ENCODE results near the gene KLK4. TPM values are rescaled to one million over a fixed set of nuclear protein-coding genes. Genes with fewer than 3 reads are reported as not detected.
"Not testable (repeated sequence)": the region's sequence is repeated elsewhere in the genome, so short reads cannot be mapped to it uniquely, and the experiment has no call there.

The KLK4 gene
- total RNA-seq, 2 experiments from 2014 or later = not detected

GRCh38 chr19:50896089-50896590 lies 15.1 kb downstream of the KLK4 start:
- POLR2A ChIA-PET = not testable (repeated sequence)

GRCh38 chr19:50894478-50895356 lies 16.5 kb downstream of the KLK4 start:
- Mint-ChIP-seq H3K36me3 (ENCODE audit: low read depth) (no peaks in the 10 kb centered on the region), H3K4me3 (no peak overlapping the region), H3K4me1 (peaks cover 3% of the 10 kb centered on the region), H3K27me3 (peaks cover 23% of the 10 kb centered on the region), H3K27ac (no peak overlapping the region), H3K9me3 (ENCODE audit: low read depth) (peaks cover 10% of the 10 kb centered on the region)
- CTCF ChIA-PET = interaction anchor here (0.7 kb wide), 1 partner anchor 140 kb away, joined by 3 read pairs; no protein-coding TSS in a partner anchor
- DNase-seq (no peak), ATAC-seq (no peak)
- intact Hi-C loops (cut with DNase I, micrococcal nuclease) = no loop called here
- POLR2A ChIA-PET = no interaction called here

More at GRCh38 chr19:50896089-50896590, 15.1 kb downstream of the KLK4 start:
- ATAC-seq; H3K4me3 Mint-ChIP-seq; H3K36me3 Mint-ChIP-seq (ENCODE audit: low read depth); intact Hi-C loops (cut with DNase I, micrococcal nuclease); H3K4me1 Mint-ChIP-seq; DNase-seq; H3K27ac Mint-ChIP-seq; H3K9me3 Mint-ChIP-seq (ENCODE audit: low read depth): not testable (repeated sequence)
- CTCF ChIA-PET = interaction anchor here (0.6 to 0.8 kb wide), 4 partner anchors 10 to 760 kb away, joined by 3 read pairs; no protein-coding TSS in a partner anchor
- peaks cover 23% of the 10 kb centered on the region for H3K27me3 Mint-ChIP-seq

- intact Hi-C loops (cut with DNase I, micrococcal nuclease) = no loop called here
- H3K36me3 Mint-ChIP-seq (ENCODE audit: low read depth) = no peaks in the 10 kb centered on the region
- peaks cover 3% of the 10 kb centered on the region for H3K4me1 Mint-ChIP-seq
- peaks cover 24% of the 10 kb centered on the region for H3K27me3 Mint-ChIP-seq
- ChIA-PET POLR2A (no interaction called here), CTCF (no interaction called here)
- ATAC-seq = no peak
- DNase-seq = peak; percentile 33
- peaks cover 10% of the 10 kb centered on the region for H3K9me3 Mint-ChIP-seq (ENCODE audit: low read depth)
- no peak overlapping the region for H3K27ac Mint-ChIP-seq
- no peak overlapping the region for H3K4me3 Mint-ChIP-seq
These were observed 18.0 kb downstream of the KLK4 start for GRCh38 chr19:50893047-50893736.

- peaks cover 10% of the 10 kb centered on the region for H3K9me3 Mint-ChIP-seq (ENCODE audit: low read depth)
- H3K27me3 Mint-ChIP-seq = peaks cover 25% of the 10 kb centered on the region
- DNase-seq = no peak
- H3K4me3 Mint-ChIP-seq = no peak overlapping the region
- CTCF ChIA-PET = no interaction called here
- no peak overlapping the region for H3K27ac Mint-ChIP-seq
- no peaks in the 10 kb centered on the region for H3K36me3 Mint-ChIP-seq (ENCODE audit: low read depth)
- intact Hi-C loops (cut with DNase I, micrococcal nuclease) = no loop called here
- POLR2A ChIA-PET = no interaction called here
- no peaks in the 10 kb centered on the region for H3K4me1 Mint-ChIP-seq
- ATAC-seq = no peak
These were observed 20.0 kb downstream of the KLK4 start for GRCh38 chr19:50891253-50891625.

DNA sequence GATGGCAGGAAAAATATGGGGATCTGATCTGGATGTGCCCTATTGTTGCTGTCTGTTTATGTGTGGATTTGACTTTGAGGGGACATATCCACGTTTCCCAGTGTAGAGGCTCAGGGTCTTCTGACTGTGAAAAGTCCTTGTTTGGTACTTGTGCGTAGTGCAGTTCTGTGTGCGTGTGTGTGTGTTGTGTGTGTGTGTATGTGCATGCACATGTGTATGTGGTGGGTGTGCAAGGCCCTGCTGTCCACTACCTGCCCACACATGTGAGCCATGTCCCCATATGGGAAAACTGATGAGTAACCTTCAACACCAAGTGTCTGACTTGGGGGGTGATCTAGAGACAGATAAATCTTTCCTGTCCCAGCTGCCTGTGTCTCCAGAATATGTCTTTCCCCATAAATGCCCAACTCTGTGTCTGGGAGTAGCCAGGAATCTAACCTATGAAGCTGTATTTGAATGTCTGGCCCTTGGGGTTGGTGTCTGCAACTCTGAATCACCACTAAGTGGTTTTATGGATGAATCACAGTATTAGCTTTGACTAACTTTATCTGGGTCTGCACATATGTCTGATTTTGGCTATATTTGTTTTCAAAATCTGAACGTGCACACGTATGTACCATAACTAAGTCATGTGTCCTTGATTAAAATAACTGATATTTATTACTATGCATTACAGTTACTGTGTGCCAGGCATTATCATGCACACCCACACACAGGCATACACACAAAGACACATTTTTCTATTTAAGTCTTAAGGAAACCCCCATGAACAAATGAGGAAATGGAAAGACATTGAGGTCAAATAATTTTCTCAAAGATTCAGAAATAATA lies 20.6 kb downstream of the KLK4 start:
- H3K4me1 Mint-ChIP-seq = no peaks in the 10 kb centered on the region
- no peaks in the 10 kb centered on the region for H3K36me3 Mint-ChIP-seq (ENCODE audit: low read depth)
- no peak overlapping the region for H3K4me3 Mint-ChIP-seq
- CTCF ChIA-PET = no interaction called here
- intact Hi-C loops (cut with DNase I, micrococcal nuclease) = no loop called here
- H3K27me3 Mint-ChIP-seq = peaks cover 26% of the 10 kb centered on the region
- no peak for DNase-seq
- no peak overlapping the region for H3K27ac Mint-ChIP-seq
- H3K9me3 Mint-ChIP-seq (ENCODE audit: low read depth) = peaks cover 10% of the 10 kb centered on the region
- peak; percentile 49 for ATAC-seq
- POLR2A ChIA-PET = no interaction called here

DNA sequence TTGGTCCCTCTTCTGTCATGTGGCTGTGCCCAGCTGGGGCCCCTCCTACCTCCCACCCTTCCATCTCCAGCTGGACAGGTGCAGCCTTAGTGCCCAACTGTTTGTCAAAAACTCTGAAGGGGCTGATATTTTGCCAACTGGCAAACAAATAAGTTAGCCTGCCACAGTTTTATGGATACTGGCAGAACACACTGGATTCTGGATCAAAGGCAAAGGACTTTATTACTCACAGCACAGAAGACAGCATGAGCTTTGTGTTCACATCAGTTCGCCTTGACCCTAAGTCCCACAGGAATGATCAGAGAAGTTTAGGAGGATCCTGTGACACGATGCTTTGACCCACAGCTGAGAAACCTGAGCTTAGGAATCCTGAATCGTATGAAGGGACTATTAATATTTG lies 21.6 kb downstream of the KLK4 start:
- no peak overlapping the region for H3K4me3 Mint-ChIP-seq
- no peaks in the 10 kb centered on the region for H3K4me1 Mint-ChIP-seq
- intact Hi-C loops (cut with DNase I, micrococcal nuclease) = no loop called here
- DNase-seq (no peak), ATAC-seq (no peak)
- peaks cover 5% of the 10 kb centered on the region for H3K9me3 Mint-ChIP-seq (ENCODE audit: low read depth)
- H3K27ac Mint-ChIP-seq = no peak overlapping the region
- CTCF ChIA-PET = interaction anchor here (0.6 to 0.7 kb wide), 2 partner anchors 203 to 618 kb away, joined by 3 to 4 read pairs; no protein-coding TSS in a partner anchor
- POLR2A ChIA-PET = no interaction called here
- H3K27me3 Mint-ChIP-seq = peaks cover 30% of the 10 kb centered on the region
- no peaks in the 10 kb centered on the region for H3K36me3 Mint-ChIP-seq (ENCODE audit: low read depth)

DNA sequence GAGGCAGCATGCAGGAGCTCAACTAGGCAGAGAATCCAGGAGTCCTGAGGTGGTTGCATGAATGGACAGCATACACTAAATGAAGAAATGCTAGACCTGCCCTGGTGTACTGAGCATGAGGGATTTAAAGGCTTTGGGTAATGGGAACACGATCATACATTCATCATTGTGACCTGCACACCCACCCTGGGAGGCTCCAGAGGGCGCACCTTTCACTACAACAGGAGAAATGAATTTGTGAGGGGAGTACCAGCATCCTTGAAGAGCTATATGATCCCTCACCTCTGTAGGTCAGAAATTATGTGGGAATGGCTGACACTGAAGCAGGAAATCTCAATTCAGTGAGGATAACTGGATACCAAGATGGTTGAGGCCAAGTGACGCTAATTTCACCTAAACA lies 29.0 kb downstream of the KLK4 start:
- H3K4me1 Mint-ChIP-seq = no peaks in the 10 kb centered on the region
- peaks cover 38% of the 10 kb centered on the region for H3K27me3 Mint-ChIP-seq
- intact Hi-C loops (cut with DNase I, micrococcal nuclease) = no loop called here
- ChIA-PET CTCF (no interaction called here), POLR2A (no interaction called here)
- DNase-seq (no peak), ATAC-seq (no peak)
- H3K27ac Mint-ChIP-seq = no peak overlapping the region
- H3K4me3 Mint-ChIP-seq = no peak overlapping the region
- H3K36me3 Mint-ChIP-seq (ENCODE audit: low read depth) = no peaks in the 10 kb centered on the region
- no peaks in the 10 kb centered on the region for H3K9me3 Mint-ChIP-seq (ENCODE audit: low read depth)

- no peak for DNase-seq
- Mint-ChIP-seq H3K9me3 (ENCODE audit: low read depth) (no peaks in the 10 kb centered on the region), H3K27ac (no peak overlapping the region), H3K4me1 (no peaks in the 10 kb centered on the region), H3K36me3 (ENCODE audit: low read depth) (no peaks in the 10 kb centered on the region), H3K4me3 (no peak overlapping the region), H3K27me3 (peaks cover 33% of the 10 kb centered on the region)
- ChIA-PET POLR2A (no interaction called here), CTCF (no interaction called here)
- no peak for ATAC-seq
- intact Hi-C loops (cut with DNase I, micrococcal nuclease) = no loop called here
These were observed 31.0 kb downstream of the KLK4 start for GRCh38 chr19:50880241-50880640.

- no peak overlapping the region for H3K27ac Mint-ChIP-seq
- ChIA-PET CTCF (no interaction called here), POLR2A (no interaction called here)
- intact Hi-C loops (cut with DNase I, micrococcal nuclease) = no loop called here
- no peaks in the 10 kb centered on the region for H3K36me3 Mint-ChIP-seq (ENCODE audit: low read depth)
- no peak overlapping the region for H3K4me3 Mint-ChIP-seq
- DNase-seq (no peak), ATAC-seq (no peak)
- H3K4me1 Mint-ChIP-seq = no peaks in the 10 kb centered on the region
- no peaks in the 10 kb centered on the region for H3K9me3 Mint-ChIP-seq (ENCODE audit: low read depth)
- H3K27me3 Mint-ChIP-seq = peaks cover 29% of the 10 kb centered on the region
These were observed 32.3 kb downstream of the KLK4 start for GRCh38 chr19:50878851-50879250.

DNA sequence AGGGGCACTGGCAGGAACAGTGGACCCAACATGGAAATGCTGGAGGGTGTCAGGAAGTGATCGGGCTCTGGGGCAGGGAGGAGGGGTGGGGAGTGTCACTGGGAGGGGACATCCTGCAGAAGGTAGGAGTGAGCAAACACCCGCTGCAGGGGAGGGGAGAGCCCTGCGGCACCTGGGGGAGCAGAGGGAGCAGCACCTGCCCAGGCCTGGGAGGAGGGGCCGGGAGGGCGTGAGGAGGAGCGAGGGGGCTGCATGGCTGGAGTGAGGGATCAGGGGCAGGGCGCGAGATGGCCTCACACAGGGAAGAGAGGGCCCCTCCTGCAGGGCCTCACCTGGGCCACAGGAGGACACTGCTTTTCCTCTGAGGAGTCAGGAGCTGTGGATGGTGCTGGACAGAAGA lies 33.9 kb downstream of the KLK4 start:
- Mint-ChIP-seq H3K9me3 (ENCODE audit: low read depth) (no peaks in the 10 kb centered on the region), H3K4me1 (no peaks in the 10 kb centered on the region), H3K36me3 (ENCODE audit: low read depth) (no peaks in the 10 kb centered on the region), H3K4me3 (no peak overlapping the region), H3K27me3 (peaks cover 30% of the 10 kb centered on the region), H3K27ac (no peak overlapping the region)
- no peak for ATAC-seq
- no peak for DNase-seq
- POLR2A ChIA-PET = no interaction called here
- intact Hi-C loops (cut with DNase I, micrococcal nuclease) = no loop called here
- CTCF ChIA-PET = no interaction called here

- DNase-seq = no peak
- CTCF ChIA-PET = no interaction called here
- Mint-ChIP-seq H3K9me3 (ENCODE audit: low read depth) (no peaks in the 10 kb centered on the region), H3K27me3 (peaks cover 29% of the 10 kb centered on the region), H3K4me1 (no peaks in the 10 kb centered on the region), H3K27ac (no peak overlapping the region), H3K4me3 (no peak overlapping the region), H3K36me3 (ENCODE audit: low read depth) (no peaks in the 10 kb centered on the region)
- POLR2A ChIA-PET = no interaction called here
- ATAC-seq = no peak
- intact Hi-C loops (cut with DNase I, micrococcal nuclease) = no loop called here
These were observed 34.7 kb downstream of the KLK4 start for GRCh38 chr19:50876456-50876855.

All from activated CD4-positive, alpha-beta T cell treated with anti-CD3 and anti-CD28 coated beads for 36 hours (primary cell).